ENCODE results near the gene L1CAM. TPM values are rescaled to one million over a fixed set of nuclear protein-coding genes. Genes with fewer than 3 reads are reported as not detected.
A peak's percentile ranks its signal among the peaks of the same experiment; 100 is the strongest.

L1CAM gene
- total RNA-seq, 1 donor from 2014 or later: 11.0 TPM

DNA sequence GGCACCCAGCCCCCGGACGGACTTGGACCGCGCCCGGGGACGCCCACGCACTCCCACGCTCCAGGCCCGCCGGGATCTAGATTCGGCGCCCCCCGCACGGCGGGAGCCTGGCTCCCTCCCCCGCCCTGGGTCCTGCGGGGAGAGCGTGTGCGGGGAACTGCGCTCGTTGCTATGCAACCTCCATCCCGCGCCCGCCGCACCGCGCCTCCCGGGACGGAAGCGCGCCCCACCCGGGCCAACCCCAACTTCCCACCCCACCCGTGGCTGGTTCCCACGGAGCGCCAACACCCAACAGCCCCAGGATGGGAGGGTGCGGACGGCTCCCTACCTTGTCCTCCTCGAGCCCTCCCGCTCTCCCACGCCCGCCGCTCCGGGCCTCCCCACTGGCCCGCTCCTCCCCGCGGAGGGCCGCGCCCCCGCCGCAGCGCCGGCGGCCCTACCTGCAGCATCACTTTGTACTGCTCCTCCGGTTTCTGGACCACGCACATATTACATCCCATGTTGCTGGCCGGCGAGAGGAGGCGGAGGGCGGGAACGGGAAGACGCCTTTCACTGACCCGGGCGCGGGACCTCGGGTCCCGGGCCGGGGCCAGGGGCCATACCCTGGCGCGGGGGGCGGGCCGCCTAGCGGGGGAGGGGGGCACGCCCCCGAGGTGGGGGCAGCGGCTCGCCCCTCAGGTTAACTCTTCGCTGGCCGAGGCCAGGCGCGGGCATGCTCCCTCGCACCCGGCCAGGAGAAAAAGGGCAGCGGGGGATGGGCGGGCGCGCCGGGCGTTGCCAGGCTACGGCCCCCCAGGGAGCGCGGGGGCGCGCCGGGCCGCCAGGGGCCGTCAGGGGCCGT lies 56.0 kb downstream of the L1CAM start, which contains the start of gene PDZD4:
Gene PDZD4 (minus strand): TSS at position 746 of the 841 bp plus-strand sequence. CDS start 246 bp downstream, at position 500.
- ChIA-PET CTCF (no interaction called here), POLR2A (no interaction called here)
- no peak within 1 kb of the TSS for H3K27ac Mint-ChIP-seq
- H3K9me3 Mint-ChIP-seq: no peaks in the 10 kb centered on the region
- no peaks in the 10 kb centered on the region for H3K36me3 Mint-ChIP-seq (ENCODE audit: low read depth)
- ATAC-seq (ENCODE audit: low read depth): peak; percentile 60
- peaks cover 7% of the 10 kb centered on the region for H3K4me1 Mint-ChIP-seq
- TF ChIP-seq CTCF (IDR thresholded peaks at IDR 0.05): no peak
- H3K4me3 Mint-ChIP-seq: peak within 1 kb of the TSS; percentile 52
- intact Hi-C loops (cut with micrococcal nuclease): no loop called here
- peaks cover 16% of the 10 kb centered on the region for H3K27me3 Mint-ChIP-seq
- DNase-seq: no peak

DNA sequence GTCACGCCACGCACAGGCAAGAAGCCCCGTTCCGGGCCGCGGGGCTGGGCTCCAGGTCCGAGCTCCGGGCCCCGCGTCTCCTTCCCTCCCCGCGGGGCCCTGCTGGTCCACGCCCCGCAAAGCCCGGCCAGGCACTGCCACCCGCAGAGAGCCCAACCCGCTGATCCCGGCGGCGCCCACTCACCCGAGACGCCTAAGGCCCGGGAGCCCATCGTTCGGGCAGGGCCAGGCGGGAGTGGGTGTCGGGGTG lies 56.5 kb downstream of the L1CAM start:
- ATAC-seq (ENCODE audit: low read depth) (no peak), DNase-seq (no peak)
- Mint-ChIP-seq H3K36me3 (ENCODE audit: low read depth) (no peaks in the 10 kb centered on the region), H3K4me1 (peaks cover 7% of the 10 kb centered on the region), H3K27ac (no peak overlapping the region), H3K9me3 (no peaks in the 10 kb centered on the region), H3K27me3 (peaks cover 17% of the 10 kb centered on the region), H3K4me3 (peak overlapping the region; percentile 41)
- ChIA-PET POLR2A (no interaction called here), CTCF (no interaction called here)
- no peak for TF ChIP-seq CTCF (IDR thresholded peaks at IDR 0.05)
- intact Hi-C loops (cut with micrococcal nuclease): no loop called here

GRCh38 chrX:153828723-153829548 lies 57.0 kb downstream of the L1CAM start:
- H3K4me1 Mint-ChIP-seq: peaks cover 7% of the 10 kb centered on the region
- H3K4me3 Mint-ChIP-seq: peak overlapping the region; percentile 41
- no peak for DNase-seq
- peaks cover 17% of the 10 kb centered on the region for H3K27me3 Mint-ChIP-seq
- ChIA-PET POLR2A (no interaction called here), CTCF (no interaction called here)
- H3K36me3 Mint-ChIP-seq (ENCODE audit: low read depth): no peaks in the 10 kb centered on the region
- intact Hi-C loops (cut with micrococcal nuclease): no loop called here
- H3K27ac Mint-ChIP-seq: no peak overlapping the region
- H3K9me3 Mint-ChIP-seq: no peaks in the 10 kb centered on the region
- no peak for TF ChIP-seq CTCF (IDR thresholded peaks at IDR 0.05)
- ATAC-seq (ENCODE audit: low read depth): peak; percentile 14

DNA sequence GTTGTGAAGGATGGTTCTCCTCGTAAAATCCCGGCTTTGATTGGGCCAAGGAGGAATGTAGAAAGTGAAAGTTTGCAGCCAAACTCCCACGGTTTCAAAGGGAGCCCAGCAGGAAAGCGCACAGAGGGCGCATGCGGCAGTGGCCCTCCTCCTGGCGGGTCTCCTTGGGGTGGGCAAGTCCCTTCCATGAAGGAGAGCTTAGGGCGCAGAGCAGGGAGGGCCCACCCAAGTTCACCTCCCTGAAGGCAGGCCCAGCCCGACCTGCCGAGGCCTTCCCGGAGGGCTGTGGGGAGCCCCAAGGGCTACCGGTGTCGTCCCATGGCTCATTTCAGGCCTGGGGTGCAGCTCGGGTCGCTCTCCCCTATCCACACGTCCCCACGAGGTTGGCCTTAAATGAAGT lies 57.7 kb downstream of the L1CAM start:
- H3K4me3 Mint-ChIP-seq: no peak overlapping the region
- no peaks in the 10 kb centered on the region for H3K9me3 Mint-ChIP-seq
- no peak for ATAC-seq (ENCODE audit: low read depth)
- ChIA-PET CTCF (no interaction called here), POLR2A (no interaction called here)
- H3K27me3 Mint-ChIP-seq: peaks cover 19% of the 10 kb centered on the region
- peaks cover 7% of the 10 kb centered on the region for H3K4me1 Mint-ChIP-seq
- no peak for TF ChIP-seq CTCF (IDR thresholded peaks at IDR 0.05)
- H3K27ac Mint-ChIP-seq: no peak overlapping the region
- DNase-seq: no peak
- intact Hi-C loops (cut with micrococcal nuclease): no loop called here
- H3K36me3 Mint-ChIP-seq (ENCODE audit: low read depth): no peaks in the 10 kb centered on the region

GRCh38 chrX:153827903-153828302 lies 58.1 kb downstream of the L1CAM start:
- H3K27me3 Mint-ChIP-seq: peaks cover 19% of the 10 kb centered on the region
- ChIA-PET CTCF (no interaction called here), POLR2A (no interaction called here)
- TF ChIP-seq CTCF (IDR thresholded peaks at IDR 0.05): no peak
- no peak overlapping the region for H3K27ac Mint-ChIP-seq
- no peak overlapping the region for H3K4me3 Mint-ChIP-seq
- peaks cover 7% of the 10 kb centered on the region for H3K4me1 Mint-ChIP-seq
- no peak for DNase-seq
- intact Hi-C loops (cut with micrococcal nuclease): no loop called here
- H3K9me3 Mint-ChIP-seq: no peaks in the 10 kb centered on the region
- no peaks in the 10 kb centered on the region for H3K36me3 Mint-ChIP-seq (ENCODE audit: low read depth)
- ATAC-seq (ENCODE audit: low read depth): no peak
